Brain microvascular endothelial cell (primary cell): Measurements from ENCODE around the gene MLLT1.

ENCODE experiments used
- DNase-seq: peaks from one replicate; pipeline ENCODE4 v3.0.0-alpha.2; 2020
- H3K27ac ChIP-seq: fragments of 250-450 bp; sonication (Bioruptor Pico); 2 replicates; pipeline ENCODE4 v1.5.1; 2020; ENCODE audit warnings: mild to moderate bottlenecking, moderate library complexity
- H3K27me3 ChIP-seq: fragments of 250-450 bp; sonication (Bioruptor Pico); replicated peaks from 2 replicates; pipeline ENCODE4 v1.5.1; 2020; ENCODE audit warnings: mild to moderate bottlenecking
- H3K36me3 ChIP-seq: fragments of 250-450 bp; sonication (Bioruptor Pico); replicated peaks from 2 replicates; pipeline ENCODE4 v1.5.1; 2020; ENCODE audit warnings: mild to moderate bottlenecking
- H3K4me3 ChIP-seq: 2 replicates; pipeline ENCODE4 v1.5.1; 2011; ENCODE audit warnings: low read depth, mild to moderate bottlenecking, control low read depth, low read length, moderate library complexity
- CTCF ChIP-seq: IDR thresholded peaks from 2 replicates; pipeline ENCODE4 v1.5.1; 2011; ENCODE audit warnings: low read depth, mild to moderate bottlenecking, moderate library complexity, low read length, control low read depth, inconsistent platforms; ENCODE audit errors: missing control alignments
- in situ Hi-C: cut with HindIII; loops from 2 replicates; pipeline ENCODE4 v1.10.0; 2017; ENCODE audit warnings: low sequenced_read_pairs, low pct_ligation_motif_present

The MLLT1 gene

GRCh38 chr19:6264803-6265202 lies 15.0 kb downstream of the MLLT1 start:
- DNase-seq = no peak
- peaks cover 31% of the 10 kb centered on the region for H3K36me3 ChIP-seq
- in situ Hi-C loops = no loop called here
- no peak overlapping the region for H3K27ac ChIP-seq
- no peaks in the 10 kb centered on the region for H3K27me3 ChIP-seq
- no peak for TF ChIP-seq CTCF
- H3K4me3 ChIP-seq = no peak overlapping the region

DNA sequence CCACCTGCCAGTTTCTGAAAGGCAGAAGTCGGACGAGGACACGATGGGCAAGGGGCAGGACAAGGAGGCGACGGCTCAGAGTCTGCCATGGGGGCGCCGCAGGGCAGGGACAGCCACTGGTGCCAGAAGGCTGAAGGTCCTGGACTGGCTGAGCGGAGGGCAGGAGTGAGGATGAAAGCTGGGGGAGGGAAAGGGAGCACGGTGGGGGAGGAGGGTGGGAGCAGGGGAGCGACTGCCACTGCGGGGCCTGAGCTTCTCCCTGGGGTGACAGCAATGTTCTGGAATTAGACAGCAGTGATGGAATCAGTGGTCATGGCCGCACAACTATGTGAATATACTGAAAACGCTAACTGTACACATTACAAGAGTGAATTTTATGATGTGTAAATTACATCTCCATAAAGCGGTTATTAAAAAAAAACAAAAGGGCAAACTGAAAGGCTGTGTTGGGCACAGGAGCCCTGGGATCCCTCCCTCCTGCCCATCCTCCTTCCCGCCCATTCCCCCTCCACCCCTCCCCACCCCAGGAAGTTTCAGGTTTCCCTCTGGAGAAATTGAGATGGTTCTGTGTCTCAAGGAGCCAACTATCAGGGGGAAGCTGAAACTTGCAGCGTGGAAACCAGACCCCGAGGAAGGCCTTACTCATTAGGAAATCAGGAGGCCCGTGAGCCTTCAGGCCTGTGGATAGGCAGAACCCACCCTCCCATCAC lies 15.9 kb downstream of the MLLT1 start:
- DNase-seq = no peak
- Histone ChIP-seq H3K27ac (no peak overlapping the region), H3K4me3 (no peak overlapping the region), H3K36me3 (peaks cover 30% of the 10 kb centered on the region), H3K27me3 (no peaks in the 10 kb centered on the region)
- no peak for TF ChIP-seq CTCF
- in situ Hi-C loops = no loop called here

DNA sequence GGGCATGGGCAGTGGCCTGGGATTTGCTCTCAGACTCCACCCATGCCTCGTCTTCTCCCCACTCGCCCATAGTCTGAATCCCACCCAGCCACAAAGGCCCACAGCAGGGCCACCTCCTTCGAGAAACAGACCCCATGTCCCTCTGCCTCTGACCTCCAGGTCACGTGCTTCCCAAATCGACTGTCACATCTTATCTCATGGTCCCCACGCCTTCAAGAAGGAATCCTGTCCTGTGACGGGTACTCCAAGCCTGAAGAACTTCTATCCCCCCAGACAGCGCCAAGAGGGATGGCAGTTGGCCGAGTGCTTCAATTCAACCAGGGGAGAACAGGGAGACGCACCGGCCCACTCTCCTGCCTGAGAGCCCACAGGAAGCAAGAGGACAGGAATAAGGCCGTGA lies 16.5 kb downstream of the MLLT1 start:
- no peak overlapping the region for H3K27ac ChIP-seq
- no peak for DNase-seq
- peaks cover 29% of the 10 kb centered on the region for H3K36me3 ChIP-seq
- in situ Hi-C loops = no loop called here
- TF ChIP-seq CTCF = no peak
- no peak overlapping the region for H3K4me3 ChIP-seq
- H3K27me3 ChIP-seq = no peaks in the 10 kb centered on the region

DNA sequence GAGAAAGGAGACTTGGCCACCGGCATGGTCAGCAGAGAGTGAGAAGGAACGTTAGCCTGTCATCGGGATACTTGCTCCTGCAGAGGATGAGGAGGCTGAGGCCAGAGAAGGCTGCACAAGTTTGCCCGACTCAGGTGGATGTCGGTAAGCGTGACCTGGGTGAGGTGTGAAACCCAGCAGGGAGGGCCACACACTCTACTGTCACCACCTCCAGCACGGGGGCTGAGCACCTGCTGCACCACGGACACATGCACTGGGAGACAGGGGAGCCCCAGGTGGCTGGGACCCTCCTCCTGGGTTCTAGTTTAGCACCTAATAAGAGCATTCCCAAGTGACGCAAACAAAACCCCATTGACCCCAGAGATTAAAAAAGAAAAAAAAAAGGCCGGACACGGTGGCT lies 17.3 kb downstream of the MLLT1 start:
- H3K4me3 ChIP-seq = no peak overlapping the region
- H3K36me3 ChIP-seq = peaks cover 29% of the 10 kb centered on the region
- no peak overlapping the region for H3K27ac ChIP-seq
- no peak for TF ChIP-seq CTCF
- H3K27me3 ChIP-seq = no peaks in the 10 kb centered on the region
- in situ Hi-C loops = no loop called here
- no peak for DNase-seq

DNA sequence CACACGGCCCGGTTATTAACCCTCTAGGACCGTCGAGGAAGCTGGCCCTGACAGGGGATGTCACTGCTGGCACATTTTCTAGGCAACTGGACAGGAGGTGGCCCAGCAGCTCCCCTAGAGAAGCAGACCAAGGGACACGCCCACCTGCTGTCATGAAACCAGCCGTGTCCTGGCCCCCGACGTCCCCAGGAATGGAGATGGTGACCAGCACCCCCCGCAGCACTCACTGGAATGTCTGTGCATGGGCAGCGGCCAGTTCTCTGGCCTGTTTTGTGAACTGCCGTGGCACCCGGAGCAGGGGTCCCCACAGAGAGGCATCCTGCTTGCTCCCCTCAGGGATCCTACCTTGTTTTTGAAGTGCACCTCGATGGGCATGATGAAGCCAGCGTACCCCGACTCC lies 17.9 kb downstream of the MLLT1 start:
- in situ Hi-C loops = no loop called here
- no peak overlapping the region for H3K4me3 ChIP-seq
- no peak for DNase-seq

More for the DNA sequence above, 17.9 kb downstream of the MLLT1 start:
- Histone ChIP-seq H3K27ac (no peak overlapping the region), H3K36me3 (peaks cover 29% of the 10 kb centered on the region), H3K27me3 (no peaks in the 10 kb centered on the region)
- TF ChIP-seq CTCF = no peak
